Measurements from ENCODE around the gene NEU2.

The NEU2 gene

GRCh38 chr2:232993231-232993821 lies 39.1 kb upstream of the NEU2 start:
- H3K56ac ChIP-seq (ENCODE audit: low read length) = no peak overlapping the region
- no peak overlapping the region for H2BK15ac ChIP-seq (replicated peaks; ENCODE audit: low read depth)
- H4K8ac ChIP-seq (ENCODE audit: low read depth, low read length) = no peak overlapping the region
- no peak overlapping the region for H3K23ac ChIP-seq (ENCODE audit: low read length)
- no peak overlapping the region for H4K5ac ChIP-seq (ENCODE audit: low read length)
- H3K27me3 ChIP-seq (ENCODE audit: insufficient read depth, low read length, poor library complexity) = no peaks in the 10 kb centered on the region
- no CpG with 5 or more reads among the region's 4 CpGs for WGBS (ENCODE audit: extremely low coverage, insufficient coverage, low lambda C conversion rate)
- no peak overlapping the region for H3K4me2 ChIP-seq (ENCODE audit: low read length)
- H3K36me3 ChIP-seq (ENCODE audit: control insufficient read depth, insufficient read depth, low read length) = no peaks in the 10 kb centered on the region
- no peaks in the 10 kb centered on the region for H3K79me2 ChIP-seq (ENCODE audit: control insufficient read depth, insufficient read depth, low read length)
- H3K4me1 ChIP-seq (ENCODE audit: control insufficient read depth, low read depth, low read length) = no peaks in the 10 kb centered on the region
- H3K27ac ChIP-seq (ENCODE audit: low read depth, low read length) = no peak overlapping the region
- no peak overlapping the region for H3K18ac ChIP-seq (ENCODE audit: low read length)
- H2AK5ac ChIP-seq (ENCODE audit: low read length) = no peak overlapping the region
- H2BK5ac ChIP-seq (ENCODE audit: low read length) = no peak overlapping the region
- H2BK120ac ChIP-seq (ENCODE audit: low read depth, low read length) = no peak overlapping the region
- H3K9ac ChIP-seq (ENCODE audit: low read length) = no peak overlapping the region
- no peaks in the 10 kb centered on the region for H3K79me1 ChIP-seq (ENCODE audit: low read length)
- no peak for DNase-seq
- H3K4ac ChIP-seq (ENCODE audit: low read depth, low read length) = no peak overlapping the region
- no peak overlapping the region for H3K4me3 ChIP-seq (ENCODE audit: low read length)

DNA sequence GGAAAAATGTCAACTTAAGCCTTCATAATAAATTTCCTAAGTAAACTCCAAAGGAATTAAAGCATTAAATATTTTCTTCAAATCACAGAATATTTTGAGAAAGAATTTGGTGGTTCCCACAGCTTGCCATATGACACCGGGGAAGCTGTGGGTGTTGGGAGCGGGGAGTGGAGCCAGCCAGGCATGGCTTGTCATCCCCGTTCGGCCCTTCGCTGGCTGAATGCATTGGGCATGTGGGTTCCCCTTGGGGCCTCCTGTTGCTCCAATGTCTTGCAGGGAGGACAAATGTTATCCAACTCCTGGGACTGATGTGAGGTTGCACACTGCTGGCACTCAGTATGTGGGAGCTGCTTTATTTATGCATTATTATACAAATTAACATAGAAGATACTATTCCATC lies 38.0 kb upstream of the NEU2 start:
- Histone ChIP-seq H4K5ac (ENCODE audit: low read length) (no peak overlapping the region), H3K27me3 (ENCODE audit: insufficient read depth, low read length, poor library complexity) (no peaks in the 10 kb centered on the region), H3K79me1 (ENCODE audit: low read length) (no peaks in the 10 kb centered on the region), H2BK15ac (replicated peaks; ENCODE audit: low read depth) (no peak overlapping the region), H2BK5ac (ENCODE audit: low read length) (no peak overlapping the region), H3K56ac (ENCODE audit: low read length) (no peak overlapping the region), H3K18ac (ENCODE audit: low read length) (no peak overlapping the region), H3K79me2 (ENCODE audit: control insufficient read depth, insufficient read depth, low read length) (no peaks in the 10 kb centered on the region), H3K4ac (ENCODE audit: low read depth, low read length) (no peak overlapping the region), H3K9ac (ENCODE audit: low read length) (no peak overlapping the region), H3K36me3 (ENCODE audit: control insufficient read depth, insufficient read depth, low read length) (no peaks in the 10 kb centered on the region), H2AK5ac (ENCODE audit: low read length) (no peak overlapping the region), H2BK120ac (ENCODE audit: low read depth, low read length) (no peak overlapping the region), H3K4me2 (ENCODE audit: low read length) (no peak overlapping the region), H3K23ac (ENCODE audit: low read length) (no peak overlapping the region), H3K4me1 (ENCODE audit: control insufficient read depth, low read depth, low read length) (no peaks in the 10 kb centered on the region), H3K27ac (ENCODE audit: low read depth, low read length) (no peak overlapping the region), H3K4me3 (ENCODE audit: low read length) (no peak overlapping the region), H4K8ac (ENCODE audit: low read depth, low read length) (no peak overlapping the region)
- no CpG with 5 or more reads among the region's 5 CpGs for WGBS (ENCODE audit: extremely low coverage, insufficient coverage, low lambda C conversion rate)
- DNase-seq = no peak

GRCh38 chr2:232997749-232998665 lies 34.5 kb upstream of the NEU2 start:
- H3K27me3 ChIP-seq (ENCODE audit: insufficient read depth, low read length, poor library complexity) = no peaks in the 10 kb centered on the region
- no peak overlapping the region for H3K23ac ChIP-seq (ENCODE audit: low read length)
- H3K4me3 ChIP-seq (ENCODE audit: low read length) = no peak overlapping the region
- H3K56ac ChIP-seq (ENCODE audit: low read length) = no peak overlapping the region
- no peak overlapping the region for H4K8ac ChIP-seq (ENCODE audit: low read depth, low read length)
- WGBS (ENCODE audit: extremely low coverage, insufficient coverage, low lambda C conversion rate) = no CpG with 5 or more reads among the region's 18 CpGs
- H2AK5ac ChIP-seq (ENCODE audit: low read length) = no peak overlapping the region
- no peak overlapping the region for H2BK120ac ChIP-seq (ENCODE audit: low read depth, low read length)
- H4K5ac ChIP-seq (ENCODE audit: low read length) = no peak overlapping the region
- H3K4ac ChIP-seq (ENCODE audit: low read depth, low read length) = no peak overlapping the region
- no peaks in the 10 kb centered on the region for H3K4me1 ChIP-seq (ENCODE audit: control insufficient read depth, low read depth, low read length)
- H3K79me1 ChIP-seq (ENCODE audit: low read length) = no peaks in the 10 kb centered on the region
- no peak overlapping the region for H3K27ac ChIP-seq (ENCODE audit: low read depth, low read length)
- no peaks in the 10 kb centered on the region for H3K36me3 ChIP-seq (ENCODE audit: control insufficient read depth, insufficient read depth, low read length)
- no peak overlapping the region for H2BK15ac ChIP-seq (replicated peaks; ENCODE audit: low read depth)
- DNase-seq = no peak
- H2BK5ac ChIP-seq (ENCODE audit: low read length) = no peak overlapping the region
- H3K9ac ChIP-seq (ENCODE audit: low read length) = no peak overlapping the region
- H3K79me2 ChIP-seq (ENCODE audit: control insufficient read depth, insufficient read depth, low read length) = no peaks in the 10 kb centered on the region
- no peak overlapping the region for H3K4me2 ChIP-seq (ENCODE audit: low read length)
- H3K18ac ChIP-seq (ENCODE audit: low read length) = no peak overlapping the region

GRCh38 chr2:232998666-232998985 lies 33.8 kb upstream of the NEU2 start:
- Histone ChIP-seq H3K56ac (ENCODE audit: low read length) (no peak overlapping the region), H2BK15ac (replicated peaks; ENCODE audit: low read depth) (no peak overlapping the region), H3K9ac (ENCODE audit: low read length) (no peak overlapping the region)

DNA sequence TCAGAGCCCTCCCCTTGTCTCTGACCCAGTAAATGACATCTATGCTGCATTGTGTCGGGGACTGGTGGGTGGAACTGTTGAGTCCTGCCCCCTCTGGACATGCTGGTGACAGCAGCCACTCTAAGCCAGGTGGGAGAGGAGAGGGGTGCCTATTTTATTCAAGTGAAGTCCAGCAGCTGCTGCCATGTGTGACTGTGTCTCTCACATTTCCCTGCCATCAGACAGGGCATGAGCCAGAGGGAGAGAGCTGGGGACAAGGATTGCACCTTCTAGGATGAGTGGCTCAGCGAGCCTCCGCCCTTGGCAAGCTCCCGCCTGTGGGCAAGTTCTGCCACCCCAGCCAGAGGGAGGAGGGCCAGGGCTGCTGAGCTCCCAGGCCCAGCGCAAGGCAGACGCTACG lies 33.1 kb upstream of the NEU2 start:
- Histone ChIP-seq H3K79me1 (ENCODE audit: low read length) (no peaks in the 10 kb centered on the region), H4K5ac (ENCODE audit: low read length) (no peak overlapping the region), H3K56ac (ENCODE audit: low read length) (peak overlapping the region; percentile 15), H3K23ac (ENCODE audit: low read length) (peak overlapping the region; percentile 24), H2BK5ac (ENCODE audit: low read length) (no peak overlapping the region), H3K36me3 (ENCODE audit: control insufficient read depth, insufficient read depth, low read length) (no peaks in the 10 kb centered on the region), H3K4me2 (ENCODE audit: low read length) (no peak overlapping the region), H3K9ac (ENCODE audit: low read length) (no peak overlapping the region), H2BK120ac (ENCODE audit: low read depth, low read length) (no peak overlapping the region), H3K4me3 (ENCODE audit: low read length) (no peak overlapping the region), H3K27me3 (ENCODE audit: insufficient read depth, low read length, poor library complexity) (no peaks in the 10 kb centered on the region), H3K79me2 (ENCODE audit: control insufficient read depth, insufficient read depth, low read length) (no peaks in the 10 kb centered on the region), H3K18ac (ENCODE audit: low read length) (no peak overlapping the region), H2AK5ac (ENCODE audit: low read length) (no peak overlapping the region), H3K4ac (ENCODE audit: low read depth, low read length) (no peak overlapping the region), H4K8ac (ENCODE audit: low read depth, low read length) (no peak overlapping the region), H3K27ac (ENCODE audit: low read depth, low read length) (no peak overlapping the region), H2BK15ac (replicated peaks; ENCODE audit: low read depth) (no peak overlapping the region), H3K4me1 (ENCODE audit: control insufficient read depth, low read depth, low read length) (no peaks in the 10 kb centered on the region)
- WGBS (ENCODE audit: extremely low coverage, insufficient coverage, low lambda C conversion rate) = no CpG with 5 or more reads among the region's 7 CpGs
- DNase-seq = peak; percentile 47

More at GRCh38 chr2:232998666-232998985, 33.8 kb upstream of the NEU2 start:
- Histone ChIP-seq H3K23ac (ENCODE audit: low read length) (no peak overlapping the region), H3K4me2 (ENCODE audit: low read length) (no peak overlapping the region), H4K8ac (ENCODE audit: low read depth, low read length) (no peak overlapping the region), H2BK5ac (ENCODE audit: low read length) (no peak overlapping the region), H2BK120ac (ENCODE audit: low read depth, low read length) (no peak overlapping the region), H4K5ac (ENCODE audit: low read length) (no peak overlapping the region), H3K27me3 (ENCODE audit: insufficient read depth, low read length, poor library complexity) (no peaks in the 10 kb centered on the region), H3K27ac (ENCODE audit: low read depth, low read length) (no peak overlapping the region), H3K79me2 (ENCODE audit: control insufficient read depth, insufficient read depth, low read length) (no peaks in the 10 kb centered on the region), H3K36me3 (ENCODE audit: control insufficient read depth, insufficient read depth, low read length) (no peaks in the 10 kb centered on the region), H3K4ac (ENCODE audit: low read depth, low read length) (no peak overlapping the region), H3K4me3 (ENCODE audit: low read length) (no peak overlapping the region), H3K79me1 (ENCODE audit: low read length) (no peaks in the 10 kb centered on the region), H3K4me1 (ENCODE audit: control insufficient read depth, low read depth, low read length) (no peaks in the 10 kb centered on the region), H2AK5ac (ENCODE audit: low read length) (no peak overlapping the region), H3K18ac (ENCODE audit: low read length) (no peak overlapping the region)
- no CpG with 5 or more reads among the region's 5 CpGs for WGBS (ENCODE audit: extremely low coverage, insufficient coverage, low lambda C conversion rate)
- DNase-seq = no peak

Data from mesendoderm (in vitro differentiated cells).